GM12878 (cell line): Measurements from ENCODE around the gene SSB.

ENCODE experiments used
- ATF2 ChIP-seq: IDR thresholded peaks from 2 replicates; pipeline ENCODE4 v1.6.1; 2012; ENCODE audit warnings: low read length, inconsistent platforms
- CHD2 ChIP-seq: IDR thresholded peaks from 2 replicates; pipeline ENCODE4 v1.6.1; 2011; ENCODE audit warnings: low read depth, low read length, improper control_type of control experiment, borderline replicate concordance
- ESRRA ChIP-seq: IDR thresholded peaks from 2 replicates; pipeline ENCODE4 v1.6.1; 2012; ENCODE audit warnings: mild to moderate bottlenecking, low read length, improper control_type of control experiment
- FOXM1 ChIP-seq: IDR thresholded peaks from 2 replicates; pipeline ENCODE4 v1.6.1; 2012; ENCODE audit warnings: low read depth, mild to moderate bottlenecking, inconsistent platforms, low read length, moderate library complexity
- PKNOX1 ChIP-seq: fragments of 450-650 bp; IDR thresholded peaks from 2 replicates; pipeline ENCODE4 v1.6.1; 2016; ENCODE audit warnings: mild to moderate bottlenecking

DNA sequence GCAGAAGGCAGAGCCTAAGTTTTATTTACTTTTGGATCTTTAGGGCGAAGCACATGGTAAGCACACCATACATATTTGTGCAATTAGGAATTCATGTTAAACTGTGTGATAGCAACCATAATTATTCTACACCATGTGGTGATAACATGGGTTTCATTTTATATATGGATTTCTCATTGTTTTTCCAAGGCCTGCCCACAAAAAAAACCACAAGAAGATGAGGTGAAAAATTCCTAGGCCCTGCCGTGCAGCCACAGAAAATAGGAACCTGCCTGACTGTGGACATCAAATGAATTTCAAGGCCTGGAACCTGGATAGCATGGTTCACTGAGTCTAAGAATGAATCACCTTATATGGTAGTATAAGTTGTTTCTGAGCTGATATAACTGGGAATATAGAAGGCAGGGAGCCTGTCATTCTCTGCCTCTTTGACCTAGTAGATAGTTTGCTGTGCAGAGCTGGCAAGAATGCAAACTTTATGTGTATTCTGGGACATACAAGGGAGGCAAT, 22.4 kb upstream of the SSB start:
- TF ChIP-seq FOXM1 = no peak
- no peak for TF ChIP-seq ATF2
- no peak for TF ChIP-seq ESRRA
- TF ChIP-seq CHD2 = no peak
- TF ChIP-seq PKNOX1 = no peak
